Measurements from ENCODE around the gene EVA1B. TPM values are rescaled to one million over a fixed set of nuclear protein-coding genes. Genes with fewer than 3 reads are reported as not detected.

EVA1B gene
- total and polyA plus RNA-seq, 2 of the 13 experiments (the other 11 are each of a cell fraction or from before 2014, with no cell fraction given): 3.9 to 6.6 TPM

DNA sequence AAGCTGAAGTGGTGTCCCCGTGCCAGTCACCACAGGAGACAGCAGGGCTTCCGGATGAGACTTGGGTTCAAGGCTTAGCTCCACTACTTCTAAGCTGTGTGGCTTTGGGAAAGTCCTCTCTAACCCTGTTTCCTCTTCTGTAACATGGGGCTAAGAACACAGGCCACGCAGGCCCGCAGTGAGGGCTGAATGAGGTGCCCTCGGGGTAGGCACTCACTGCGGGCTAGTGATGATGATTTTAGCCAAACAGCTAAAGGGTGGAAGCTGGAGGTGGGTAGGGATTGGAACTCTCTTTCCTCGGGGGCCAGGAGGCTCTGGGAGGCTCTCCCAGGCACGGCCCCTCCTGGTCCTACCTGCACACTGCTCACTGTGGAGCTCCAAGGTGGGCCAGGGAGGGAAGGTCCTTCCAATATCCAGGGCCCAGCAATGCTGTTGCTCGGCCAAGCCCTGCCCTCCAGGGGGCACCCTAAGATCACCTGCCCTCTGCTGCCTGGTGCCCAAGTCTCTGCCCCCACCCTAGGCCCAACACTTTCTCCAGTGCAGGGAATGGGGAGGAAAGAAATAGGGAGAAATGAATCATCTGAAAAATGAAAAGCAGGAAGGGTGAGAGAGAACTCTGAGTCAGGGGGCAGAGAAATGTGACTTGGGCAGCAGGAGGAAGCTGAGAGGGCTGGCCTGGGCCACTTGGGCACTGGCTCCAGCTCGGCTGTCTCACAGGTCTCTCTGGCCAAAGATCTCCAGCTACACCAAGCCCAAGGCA is 19.2 kb upstream of the EVA1B start (continued):
- TF ChIP-seq, protein P1, sequence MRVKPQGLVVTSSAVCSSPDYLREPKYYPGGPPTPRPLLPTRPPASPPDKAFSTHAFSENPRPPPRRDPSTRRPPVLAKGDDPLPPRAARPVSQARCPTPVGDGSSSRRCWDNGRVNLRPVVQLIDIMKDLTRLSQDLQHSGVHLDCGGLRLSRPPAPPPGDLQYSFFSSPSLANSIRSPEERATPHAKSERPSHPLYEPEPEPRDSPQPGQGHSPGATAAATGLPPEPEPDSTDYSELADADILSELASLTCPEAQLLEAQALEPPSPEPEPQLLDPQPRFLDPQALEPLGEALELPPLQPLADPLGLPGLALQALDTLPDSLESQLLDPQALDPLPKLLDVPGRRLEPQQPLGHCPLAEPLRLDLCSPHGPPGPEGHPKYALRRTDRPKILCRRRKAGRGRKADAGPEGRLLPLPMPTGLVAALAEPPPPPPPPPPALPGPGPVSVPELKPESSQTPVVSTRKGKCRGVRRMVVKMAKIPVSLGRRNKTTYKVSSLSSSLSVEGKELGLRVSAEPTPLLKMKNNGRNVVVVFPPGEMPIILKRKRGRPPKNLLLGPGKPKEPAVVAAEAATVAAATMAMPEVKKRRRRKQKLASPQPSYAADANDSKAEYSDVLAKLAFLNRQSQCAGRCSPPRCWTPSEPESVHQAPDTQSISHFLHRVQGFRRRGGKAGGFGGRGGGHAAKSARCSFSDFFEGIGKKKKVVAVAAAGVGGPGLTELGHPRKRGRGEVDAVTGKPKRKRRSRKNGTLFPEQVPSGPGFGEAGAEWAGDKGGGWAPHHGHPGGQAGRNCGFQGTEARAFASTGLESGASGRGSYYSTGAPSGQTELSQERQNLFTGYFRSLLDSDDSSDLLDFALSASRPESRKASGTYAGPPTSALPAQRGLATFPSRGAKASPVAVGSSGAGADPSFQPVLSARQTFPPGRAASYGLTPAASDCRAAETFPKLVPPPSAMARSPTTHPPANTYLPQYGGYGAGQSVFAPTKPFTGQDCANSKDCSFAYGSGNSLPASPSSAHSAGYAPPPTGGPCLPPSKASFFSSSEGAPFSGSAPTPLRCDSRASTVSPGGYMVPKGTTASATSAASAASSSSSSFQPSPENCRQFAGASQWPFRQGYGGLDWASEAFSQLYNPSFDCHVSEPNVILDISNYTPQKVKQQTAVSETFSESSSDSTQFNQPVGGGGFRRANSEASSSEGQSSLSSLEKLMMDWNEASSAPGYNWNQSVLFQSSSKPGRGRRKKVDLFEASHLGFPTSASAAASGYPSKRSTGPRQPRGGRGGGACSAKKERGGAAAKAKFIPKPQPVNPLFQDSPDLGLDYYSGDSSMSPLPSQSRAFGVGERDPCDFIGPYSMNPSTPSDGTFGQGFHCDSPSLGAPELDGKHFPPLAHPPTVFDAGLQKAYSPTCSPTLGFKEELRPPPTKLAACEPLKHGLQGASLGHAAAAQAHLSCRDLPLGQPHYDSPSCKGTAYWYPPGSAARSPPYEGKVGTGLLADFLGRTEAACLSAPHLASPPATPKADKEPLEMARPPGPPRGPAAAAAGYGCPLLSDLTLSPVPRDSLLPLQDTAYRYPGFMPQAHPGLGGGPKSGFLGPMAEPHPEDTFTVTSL (CRISPR knock-in tag; IDR thresholded peaks at IDR 0.05; ENCODE audit: borderline replicate concordance): no peak
- TF ChIP-seq JDP2 (CRISPR knock-in tag; IDR thresholded peaks at IDR 0.05; ENCODE audit: borderline replicate concordance) (no peak), MED8 (CRISPR knock-in tag; IDR thresholded peaks at IDR 0.05; ENCODE audit: insufficient replicate concordance) (no peak), NFYB (CRISPR knock-in tag; IDR thresholded peaks at IDR 0.05) (no peak), MTF2 (CRISPR knock-in tag; IDR thresholded peaks at IDR 0.05; ENCODE audit: borderline replicate concordance) (no peak), ZKSCAN5 (CRISPR knock-in tag; IDR thresholded peaks at IDR 0.05) (no peak), ZNF687 (CRISPR knock-in tag; IDR thresholded peaks at IDR 0.05) (peak; percentile 45; the same call in 1 of the 2 replicates), RAD21 (CRISPR knock-in tag; IDR thresholded peaks at IDR 0.05) (peak; percentile 81), BRCA1 (CRISPR knock-in tag; IDR thresholded peaks at IDR 0.05) (no peak), ZNF124 (CRISPR knock-in tag; IDR thresholded peaks at IDR 0.05) (no peak), CREB1 (IDR thresholded peaks at IDR 0.05) (no peak), CREB1 (CRISPR knock-in tag; IDR thresholded peaks at IDR 0.05) (no peak), TBX2 (CRISPR knock-in tag; IDR thresholded peaks at IDR 0.05; ENCODE audit: borderline replicate concordance) (peak; percentile 30; the same call in 1 of the 2 replicates), ZNF33B (CRISPR knock-in tag; IDR thresholded peaks at IDR 0.05) (no peak), TSC22D2 (CRISPR knock-in tag; IDR thresholded peaks at IDR 0.05; ENCODE audit: borderline replicate concordance) (no peak), ZNF446 (CRISPR knock-in tag; IDR thresholded peaks at IDR 0.05) (no peak)
- TF ChIP-seq, protein P2, sequence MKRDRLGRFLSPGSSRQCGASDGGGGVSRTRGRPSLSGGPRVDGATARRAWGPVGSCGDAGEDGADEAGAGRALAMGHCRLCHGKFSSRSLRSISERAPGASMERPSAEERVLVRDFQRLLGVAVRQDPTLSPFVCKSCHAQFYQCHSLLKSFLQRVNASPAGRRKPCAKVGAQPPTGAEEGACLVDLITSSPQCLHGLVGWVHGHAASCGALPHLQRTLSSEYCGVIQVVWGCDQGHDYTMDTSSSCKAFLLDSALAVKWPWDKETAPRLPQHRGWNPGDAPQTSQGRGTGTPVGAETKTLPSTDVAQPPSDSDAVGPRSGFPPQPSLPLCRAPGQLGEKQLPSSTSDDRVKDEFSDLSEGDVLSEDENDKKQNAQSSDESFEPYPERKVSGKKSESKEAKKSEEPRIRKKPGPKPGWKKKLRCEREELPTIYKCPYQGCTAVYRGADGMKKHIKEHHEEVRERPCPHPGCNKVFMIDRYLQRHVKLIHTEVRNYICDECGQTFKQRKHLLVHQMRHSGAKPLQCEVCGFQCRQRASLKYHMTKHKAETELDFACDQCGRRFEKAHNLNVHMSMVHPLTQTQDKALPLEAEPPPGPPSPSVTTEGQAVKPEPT (CRISPR knock-in tag; IDR thresholded peaks at IDR 0.05; ENCODE audit: low read depth): no peak
- TF ChIP-seq, protein P3, sequence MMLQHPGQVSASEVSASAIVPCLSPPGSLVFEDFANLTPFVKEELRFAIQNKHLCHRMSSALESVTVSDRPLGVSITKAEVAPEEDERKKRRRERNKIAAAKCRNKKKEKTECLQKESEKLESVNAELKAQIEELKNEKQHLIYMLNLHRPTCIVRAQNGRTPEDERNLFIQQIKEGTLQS (CRISPR knock-in tag; IDR thresholded peaks at IDR 0.05): no peak
